Skeletal muscle tissue (tissue), 4 donors: ENCODE results near the gene PPM1H. TPM values are rescaled to one million over a fixed set of nuclear protein-coding genes. Genes with fewer than 3 reads are reported as not detected.

Source experiments
- H3K27ac ChIP-seq: one replicate; pipeline ENCODE4 v1.7.0; 2013; ENCODE audit warnings: mild to moderate bottlenecking, low read depth, low read length, inconsistent platforms
- H3K27me3 ChIP-seq, 3 donors: one replicate each; pipeline ENCODE4 v1.7.0; 2013; ENCODE audit warnings: low read length in 3 of 3; ENCODE audit not compliant: control insufficient read depth in 3 of 3, insufficient read depth in 3 of 3
- H3K36me3 ChIP-seq, 3 donors: one replicate each; pipeline ENCODE4 v1.7.0; 2013; ENCODE audit warnings: low read length in 3 of 3; ENCODE audit not compliant: control insufficient read depth in 3 of 3, insufficient read depth in 3 of 3
- H3K4me1 ChIP-seq, 3 donors: one replicate each; pipeline ENCODE4 v1.7.0; 2013; ENCODE audit warnings: low read length in 3 of 3, mild to moderate bottlenecking in 3 of 3; ENCODE audit not compliant: control insufficient read depth in 3 of 3, insufficient read depth in 3 of 3
- H3K4me3 ChIP-seq, 3 donors: one replicate each; pipeline ENCODE4 v1.7.0; 2013; ENCODE audit warnings: low read length in 3 of 3
- H3K9ac ChIP-seq, 3 donors: one replicate each; pipeline ENCODE4 v1.7.0; 2013; ENCODE audit warnings: low read length in 3 of 3, mild to moderate bottlenecking in 3 of 3, moderate library complexity in 2 of 3, low read depth in 1 of 3
- H3K9me3 ChIP-seq, 3 donors: one replicate each; pipeline ENCODE4 v1.7.0; 2013; ENCODE audit warnings: low read length in 3 of 3; ENCODE audit not compliant: control insufficient read depth in 3 of 3
- total RNA-seq: library from RNA; depleted of rRNA; stranded (reverse); fragments of >200 nt; gene quantifications from one replicate; pipeline ENCODE4 v1.2.3, GENCODE V29; 2014
- donor health status: Osteomylitis.

Gene PPM1H
- total RNA-seq, 1 donor from 2014 or later, result 4.2 TPM

GRCh38 chr12:62714774-62715721 is 219.9 kb downstream of the PPM1H start:
- Histone ChIP-seq H3K9ac (no peak overlapping the region), H3K27me3 (no peaks in the 10 kb centered on the region), H3K4me3 (no peak overlapping the region), H3K4me1 (peaks cover 5 to 10% (median 5%) of the 10 kb centered on the region in 3 donors), H3K36me3 (no peaks in the 10 kb centered on the region), H3K9me3 (no peaks in the 10 kb centered on the region), H3K27ac (peak overlapping the region; percentile 68)

DNA sequence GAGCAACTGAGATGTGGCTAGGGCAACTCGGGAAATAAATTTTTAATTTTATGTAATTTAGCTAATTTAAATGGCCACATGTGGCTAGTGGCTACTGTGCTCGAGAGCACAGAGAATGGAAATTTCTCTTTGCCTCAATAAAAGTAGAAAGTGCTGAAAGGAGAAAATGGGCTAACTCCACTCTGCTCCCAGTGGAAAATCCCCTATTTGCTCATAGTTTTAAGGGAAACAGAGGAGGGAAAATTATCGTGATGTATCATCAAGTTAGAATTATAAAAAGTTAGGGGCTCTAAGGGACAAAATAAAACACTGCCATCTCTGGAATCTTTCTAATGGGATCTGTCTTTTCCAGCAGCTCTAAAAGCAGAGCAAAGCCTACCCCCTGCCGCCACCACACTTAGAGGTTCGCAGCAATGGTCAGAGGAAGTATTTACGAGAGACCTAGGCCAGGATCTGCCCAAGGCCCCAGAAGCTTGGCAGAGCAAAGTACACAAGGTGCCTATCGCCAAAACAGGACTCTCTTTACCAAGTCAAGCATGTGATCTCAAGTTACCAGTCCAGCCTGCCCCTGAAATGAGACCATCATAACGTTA is 220.7 kb downstream of the PPM1H start:
- H3K27ac ChIP-seq, result peak overlapping the region; percentile 68

GRCh38 chr12:62713723-62714122 is 221.2 kb downstream of the PPM1H start:
- Histone ChIP-seq H3K9me3 (no peaks in the 10 kb centered on the region), H3K27ac (peak overlapping the region; percentile 68), H3K4me1 (peaks cover 3 to 5% (median 5%) of the 10 kb centered on the region in 3 donors), H3K36me3 (no peaks in the 10 kb centered on the region), H3K9ac (no peak overlapping the region), H3K27me3 (no peaks in the 10 kb centered on the region), H3K4me3 (no peak overlapping the region)

More for the DNA sequence above, 220.7 kb downstream of the PPM1H start:
- Histone ChIP-seq H3K36me3 (no peaks in the 10 kb centered on the region), H3K4me3 (no peak overlapping the region), H3K4me1 (peaks cover 5 to 9% (median 5%) of the 10 kb centered on the region in 3 donors), H3K9ac (no peak overlapping the region), H3K27me3 (no peaks in the 10 kb centered on the region), H3K9me3 (no peaks in the 10 kb centered on the region)

DNA sequence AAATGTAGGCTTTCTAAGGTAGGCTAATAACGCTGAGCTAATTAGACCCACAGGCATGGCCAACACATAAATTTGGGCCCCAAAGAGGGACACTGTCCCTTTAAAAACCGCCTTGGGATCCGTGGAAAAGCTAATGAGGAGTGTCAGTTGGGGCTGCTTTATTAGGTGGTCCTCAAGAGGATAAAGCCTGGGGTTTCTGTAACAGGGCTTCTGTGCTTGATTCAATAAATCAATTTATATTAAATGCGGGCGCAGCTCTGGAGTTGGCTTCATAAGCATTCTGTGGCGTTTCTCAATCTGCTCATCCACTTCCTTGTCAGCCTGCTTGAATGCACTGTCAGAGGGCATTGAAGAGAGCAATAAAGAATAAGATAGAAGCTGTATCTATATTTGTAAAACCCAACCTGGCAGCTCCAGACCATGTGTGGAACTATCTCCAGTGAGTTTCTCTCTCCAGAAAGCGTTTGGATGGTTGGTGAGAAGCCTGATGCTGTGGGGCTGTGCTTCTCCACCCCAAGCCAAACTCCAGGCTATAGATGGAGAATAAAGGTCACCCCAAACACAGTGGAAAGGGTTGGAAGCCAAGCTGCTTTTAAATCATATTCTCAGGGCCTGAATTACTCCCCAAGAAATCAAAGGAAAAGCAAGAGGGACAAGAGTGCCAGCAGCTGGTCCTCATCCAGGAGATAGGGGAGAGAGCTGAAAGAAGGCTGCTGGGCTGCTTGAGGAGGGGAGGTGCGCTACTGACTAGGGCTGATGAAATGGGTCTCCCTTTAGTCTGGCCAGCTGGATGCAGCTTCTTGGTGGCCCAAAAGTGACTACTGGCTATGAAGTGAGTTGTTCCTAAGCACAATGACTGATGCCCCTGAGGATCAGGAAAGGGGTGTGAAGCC is 222.0 kb downstream of the PPM1H start:
- Histone ChIP-seq H3K36me3 (no peaks in the 10 kb centered on the region), H3K9ac (no peak overlapping the region), H3K9me3 (no peaks in the 10 kb centered on the region), H3K4me3 (no peak overlapping the region), H3K27me3 (no peaks in the 10 kb centered on the region), H3K27ac (no peak overlapping the region), H3K4me1 (peaks cover 3 to 5% (median 5%) of the 10 kb centered on the region in 3 donors)

- H3K4me3 ChIP-seq, result no peak overlapping the region
- peaks cover 3 to 5% (median 5%) of the 10 kb centered on the region in 3 donors for H3K4me1 ChIP-seq
- H3K27me3 ChIP-seq, result no peaks in the 10 kb centered on the region
- no peaks in the 10 kb centered on the region for H3K36me3 ChIP-seq
- H3K9ac ChIP-seq, result no peak overlapping the region
- H3K9me3 ChIP-seq, result no peaks in the 10 kb centered on the region
- H3K27ac ChIP-seq, result no peak overlapping the region
These were observed 223.2 kb downstream of the PPM1H start for GRCh38 chr12:62711631-62712241.

DNA sequence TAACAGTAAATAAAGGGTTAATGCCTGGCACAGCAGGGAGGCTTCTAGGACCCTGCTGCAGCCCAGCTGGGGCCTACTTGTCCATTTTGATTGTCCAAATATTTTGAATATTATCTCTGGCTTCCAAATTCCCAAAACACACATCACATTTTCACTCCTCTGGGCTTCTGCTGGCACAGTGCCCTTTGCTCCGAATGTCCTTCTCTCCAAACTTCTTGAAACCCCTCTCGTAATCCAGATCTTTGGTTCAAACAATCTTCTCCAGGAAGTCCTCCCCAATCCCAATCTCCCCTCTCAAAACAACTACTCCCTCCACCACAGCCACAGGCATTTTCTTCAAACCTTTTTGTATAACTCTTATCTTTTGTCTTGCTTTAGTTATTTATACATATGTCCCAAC is 225.6 kb downstream of the PPM1H start:
- peaks cover 0 to under 1% (median 0%) of the 10 kb centered on the region in 3 donors for H3K4me1 ChIP-seq
- no peaks in the 10 kb centered on the region for H3K27me3 ChIP-seq
- H3K9me3 ChIP-seq, result no peaks in the 10 kb centered on the region
- H3K27ac ChIP-seq, result no peak overlapping the region
- no peaks in the 10 kb centered on the region for H3K36me3 ChIP-seq
- H3K4me3 ChIP-seq, result no peak overlapping the region
- H3K9ac ChIP-seq, result no peak overlapping the region

- Histone ChIP-seq H3K4me1 (peaks cover 2 to 11% (median 10%) of the 10 kb centered on the region in 3 donors), H3K4me3 (no peak overlapping the region), H3K27me3 (no peaks in the 10 kb centered on the region)
These were observed 227.0 kb downstream of the PPM1H start for GRCh38 chr12:62707939-62708338.

GRCh38 chr12:62705846-62706245 is 229.1 kb downstream of the PPM1H start:
- no peaks in the 10 kb centered on the region for H3K36me3 ChIP-seq
- H3K9ac ChIP-seq, result no peak overlapping the region
- H3K27me3 ChIP-seq, result no peaks in the 10 kb centered on the region
- H3K9me3 ChIP-seq, result no peaks in the 10 kb centered on the region
- H3K4me3 ChIP-seq, result no peak overlapping the region
- H3K27ac ChIP-seq, result no peak overlapping the region
- peaks cover 10 to 19% (median 13%) of the 10 kb centered on the region in 3 donors for H3K4me1 ChIP-seq

More at GRCh38 chr12:62707939-62708338, 227.0 kb downstream of the PPM1H start:
- Histone ChIP-seq H3K9ac (no peak overlapping the region), H3K27ac (no peak overlapping the region), H3K36me3 (no peaks in the 10 kb centered on the region), H3K9me3 (no peaks in the 10 kb centered on the region)

DNA sequence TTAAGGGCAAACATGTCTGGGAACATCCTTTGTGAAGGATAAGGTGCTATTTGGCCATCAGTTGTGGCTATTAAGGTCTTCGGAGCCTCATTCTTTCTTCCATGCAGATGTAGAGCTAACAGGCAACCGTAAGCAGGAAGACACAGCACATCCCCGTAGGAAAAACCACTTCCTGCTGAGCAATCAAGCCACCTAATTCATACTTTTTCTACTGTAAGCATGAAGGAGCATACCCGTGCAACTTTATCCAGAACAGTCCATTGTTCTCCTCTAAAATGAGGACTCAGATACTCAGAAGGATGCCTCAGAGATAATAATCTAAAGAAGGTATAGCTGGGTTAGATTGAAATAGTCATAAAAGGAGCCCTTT is 232.0 kb downstream of the PPM1H start:
- Histone ChIP-seq H3K9me3 (no peaks in the 10 kb centered on the region), H3K27ac (peak overlapping the region; percentile 43), H3K36me3 (no peaks in the 10 kb centered on the region), H3K27me3 (no peaks in the 10 kb centered on the region), H3K9ac (no peak overlapping the region), H3K4me1 (peaks cover 13 to 19% (median 14%) of the 10 kb centered on the region in 3 donors), H3K4me3 (no peak overlapping the region)
